OCI-LY3 (cell line): ENCODE measurements around the gene NOPCHAP1.

Experiments used
- H2AFZ ChIP-seq: fragments of 200-600, 300-600 bp; shearing (Covaris generic); 2 replicates; pipeline ENCODE4 v1.6.0; 2014; ENCODE audit warnings: antibody characterized with exemption, low read depth, low read length
- H3K27ac ChIP-seq: fragments of 200-600, 300-600 bp; sonication (generic); 2 replicates; pipeline ENCODE4 v1.5.1; 2014; ENCODE audit warnings: mild to moderate bottlenecking, low read length, moderate library complexity, mixed read lengths
- H3K27me3 ChIP-seq: fragments of 200-600, 300-600 bp; sonication (generic); 2 replicates; pipeline ENCODE4 v1.6.1; 2014; ENCODE audit warnings: low read depth, low read length, mixed read lengths
- H3K36me3 ChIP-seq: fragments of 200-600, 300-600 bp; sonication (generic); replicated peaks from 2 replicates; pipeline ENCODE3; 2014; ENCODE audit warnings: low read depth, low read length, mixed read lengths
- H3K4me1 ChIP-seq: fragments of 300-600, 200-600 bp; sonication (generic); 2 replicates; pipeline ENCODE4 v1.6.1; 2014; ENCODE audit warnings: low read length, mixed read lengths
- H3K4me2 ChIP-seq: fragments of 200-600, 300-600 bp; sonication (generic); 2 replicates; pipeline ENCODE4 v1.6.1; 2014; ENCODE audit warnings: low read length, mixed read lengths
- H3K4me3 ChIP-seq: fragments of 300-600, 200-600 bp; sonication (generic); 2 replicates; pipeline ENCODE4 v1.5.1; 2014; ENCODE audit warnings: antibody characterized with exemption, mild to moderate bottlenecking, low read length, moderate library complexity
- H3K79me2 ChIP-seq: fragments of 300-600, 200-600 bp; shearing (Covaris generic); 2 replicates; pipeline ENCODE4 v1.6.1; 2014; ENCODE audit warnings: mild to moderate bottlenecking, low read length, mixed read lengths
- H3K9ac ChIP-seq: fragments of 300-600, 200-600 bp; shearing (Covaris generic); 2 replicates; pipeline ENCODE4 v1.6.0; 2014; ENCODE audit warnings: mild to moderate bottlenecking, low read length, moderate library complexity
- H3K9me3 ChIP-seq: fragments of 200-600, 300-600 bp; shearing (Covaris generic); 2 replicates; pipeline ENCODE4 v1.6.1; 2014; ENCODE audit warnings: low read length, mixed read lengths; ENCODE audit not compliant: insufficient read depth
- H4K20me1 ChIP-seq: fragments of 200-600, 300-600 bp; sonication (generic); 2 replicates; pipeline ENCODE4 v1.6.1; 2016; ENCODE audit warnings: low read length, mixed read lengths; ENCODE audit not compliant: insufficient read depth
- EZH2phosphoT487 ChIP-seq: fragments of 200-600 bp; shearing (Covaris generic); IDR thresholded peaks from 2 replicates; pipeline ENCODE4 v1.6.1; 2018; ENCODE audit warnings: antibody characterized with exemption, mixed run types, low read depth
- TF ChIP-seq, protein P1 (sequence below): fragments of 200-600, 300-600 bp; sonication (generic); IDR thresholded peaks from 2 replicates; pipeline ENCODE4 v1.5.1; 2014; ENCODE audit warnings: antibody characterized with exemption, low read length, low read depth

Gene NOPCHAP1

DNA sequence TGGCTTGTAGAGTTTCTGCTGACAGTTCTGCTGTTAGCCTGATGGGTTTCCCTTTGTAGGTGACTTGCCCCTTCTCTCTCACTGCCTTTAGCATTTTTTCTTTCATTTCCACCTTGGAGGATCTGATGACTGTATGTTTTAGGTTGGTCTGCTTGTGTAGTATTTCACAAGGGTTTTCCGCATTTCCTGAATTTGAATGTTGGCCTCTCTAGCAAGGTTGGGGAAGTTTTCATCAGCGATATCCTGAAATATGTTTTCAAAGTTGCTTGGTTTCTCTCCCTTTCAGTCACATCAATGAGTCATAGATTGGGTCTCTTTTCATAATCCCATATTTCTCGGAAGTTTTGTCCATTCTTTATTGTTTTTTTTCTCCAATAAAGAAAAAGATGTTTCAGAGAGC is 11.4 kb downstream of the NOPCHAP1 start:
- Histone ChIP-seq H3K4me2 (no peak overlapping the region), H4K20me1 (no peaks in the 10 kb centered on the region), H3K27me3 (no peaks in the 10 kb centered on the region), H3K27ac (no peak overlapping the region), H3K4me3 (no peak overlapping the region), H2AFZ (no peak overlapping the region), H3K9ac (no peak overlapping the region), H3K4me1 (no peaks in the 10 kb centered on the region), H3K36me3 (peaks cover 76% of the 10 kb centered on the region), H3K79me2 (no peaks in the 10 kb centered on the region), H3K9me3 (no peaks in the 10 kb centered on the region)
- TF ChIP-seq, protein P1, sequence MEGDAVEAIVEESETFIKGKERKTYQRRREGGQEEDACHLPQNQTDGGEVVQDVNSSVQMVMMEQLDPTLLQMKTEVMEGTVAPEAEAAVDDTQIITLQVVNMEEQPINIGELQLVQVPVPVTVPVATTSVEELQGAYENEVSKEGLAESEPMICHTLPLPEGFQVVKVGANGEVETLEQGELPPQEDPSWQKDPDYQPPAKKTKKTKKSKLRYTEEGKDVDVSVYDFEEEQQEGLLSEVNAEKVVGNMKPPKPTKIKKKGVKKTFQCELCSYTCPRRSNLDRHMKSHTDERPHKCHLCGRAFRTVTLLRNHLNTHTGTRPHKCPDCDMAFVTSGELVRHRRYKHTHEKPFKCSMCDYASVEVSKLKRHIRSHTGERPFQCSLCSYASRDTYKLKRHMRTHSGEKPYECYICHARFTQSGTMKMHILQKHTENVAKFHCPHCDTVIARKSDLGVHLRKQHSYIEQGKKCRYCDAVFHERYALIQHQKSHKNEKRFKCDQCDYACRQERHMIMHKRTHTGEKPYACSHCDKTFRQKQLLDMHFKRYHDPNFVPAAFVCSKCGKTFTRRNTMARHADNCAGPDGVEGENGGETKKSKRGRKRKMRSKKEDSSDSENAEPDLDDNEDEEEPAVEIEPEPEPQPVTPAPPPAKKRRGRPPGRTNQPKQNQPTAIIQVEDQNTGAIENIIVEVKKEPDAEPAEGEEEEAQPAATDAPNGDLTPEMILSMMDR, result no peak
- TF ChIP-seq EZH2phosphoT487, result no peak

DNA sequence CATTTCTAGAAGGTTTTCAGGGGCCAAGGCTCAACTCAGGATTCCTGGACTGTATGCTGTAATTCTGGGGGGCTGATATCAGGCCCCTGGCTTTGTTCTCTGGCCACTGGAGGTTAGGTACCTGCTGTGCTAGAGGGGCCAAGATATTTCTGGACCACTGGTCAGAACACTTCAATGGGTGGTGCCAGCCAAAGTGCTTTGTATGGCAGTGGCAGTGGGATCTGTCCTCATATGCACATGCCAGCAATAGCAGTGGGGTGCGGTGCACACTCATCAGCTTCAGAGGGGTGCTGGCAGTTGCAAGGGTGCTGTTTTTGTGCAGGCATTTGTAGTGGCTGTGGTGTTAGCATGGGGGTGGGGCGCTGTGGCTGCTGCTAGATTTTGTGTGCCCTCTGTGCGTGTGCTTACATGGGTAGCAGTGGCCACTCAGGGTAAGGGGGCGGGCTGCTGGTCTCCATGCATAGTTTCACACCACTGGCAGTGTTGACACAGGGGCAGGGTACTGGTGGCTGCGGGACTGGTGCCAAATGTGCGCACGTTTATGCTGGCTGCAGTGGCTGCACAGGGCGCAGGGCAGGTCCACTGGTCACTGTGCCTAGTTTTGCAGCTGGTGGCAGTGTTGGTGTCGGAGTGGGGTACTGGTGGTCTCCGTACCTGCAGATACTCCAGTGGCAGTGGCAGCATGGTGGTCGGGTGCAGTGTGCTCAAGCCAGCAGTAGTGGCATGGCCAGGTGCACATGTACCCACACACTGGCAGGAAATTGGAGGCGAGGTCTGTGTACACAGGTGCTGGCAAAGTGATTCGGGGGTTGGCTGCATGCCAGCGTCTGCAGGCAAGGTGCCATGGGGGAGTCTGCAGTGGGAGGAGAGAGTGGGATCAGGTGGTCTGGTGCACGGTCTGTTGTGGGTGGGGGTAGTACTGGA is 12.6 kb downstream of the NOPCHAP1 start:
- Histone ChIP-seq H2AFZ (no peak overlapping the region), H4K20me1 (no peaks in the 10 kb centered on the region), H3K4me2 (no peak overlapping the region), H3K9ac (no peak overlapping the region), H3K36me3 (peaks cover 77% of the 10 kb centered on the region), H3K79me2 (no peaks in the 10 kb centered on the region), H3K4me3 (no peak overlapping the region), H3K4me1 (no peaks in the 10 kb centered on the region), H3K27me3 (no peaks in the 10 kb centered on the region), H3K9me3 (no peaks in the 10 kb centered on the region), H3K27ac (no peak overlapping the region)
- TF ChIP-seq EZH2phosphoT487, result no peak
- TF ChIP-seq, protein P1, result no peak

GRCh38 chr12:104999347-104999685 is 13.2 kb downstream of the NOPCHAP1 start:
- TF ChIP-seq, protein P1, result no peak
- TF ChIP-seq EZH2phosphoT487, result no peak
- peaks cover 78% of the 10 kb centered on the region for H3K36me3 ChIP-seq
- H3K4me2 ChIP-seq, result no peak overlapping the region

DNA sequence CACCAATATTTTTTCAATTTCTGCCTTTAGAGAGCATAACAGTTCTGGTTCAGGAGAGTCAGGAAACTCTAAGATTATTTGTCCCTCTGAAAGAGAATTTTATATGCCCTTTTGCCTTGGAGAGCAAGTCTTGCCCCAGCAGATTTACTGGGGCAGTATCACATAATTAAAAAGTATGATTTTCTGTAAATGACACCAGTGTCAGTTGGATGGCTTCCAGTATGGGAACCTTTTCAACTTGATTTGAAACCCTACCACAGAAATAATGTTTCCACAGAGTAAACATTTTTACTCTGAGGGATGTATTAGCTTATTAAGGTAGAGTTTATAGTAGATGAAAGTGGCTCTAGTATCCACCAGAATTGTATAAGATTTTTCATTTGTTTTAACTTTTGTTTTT is 15.4 kb downstream of the NOPCHAP1 start:
- H3K36me3 ChIP-seq, result peaks cover 79% of the 10 kb centered on the region
- no peak overlapping the region for H3K4me3 ChIP-seq
- no peaks in the 10 kb centered on the region for H4K20me1 ChIP-seq
- no peak overlapping the region for H3K9ac ChIP-seq
- no peak overlapping the region for H3K4me2 ChIP-seq
- H3K79me2 ChIP-seq, result no peaks in the 10 kb centered on the region
- no peaks in the 10 kb centered on the region for H3K4me1 ChIP-seq
- no peak overlapping the region for H3K27ac ChIP-seq
- TF ChIP-seq, protein P1, result no peak
- TF ChIP-seq EZH2phosphoT487, result no peak
- H3K9me3 ChIP-seq, result no peaks in the 10 kb centered on the region
- H3K27me3 ChIP-seq, result no peaks in the 10 kb centered on the region
- no peak overlapping the region for H2AFZ ChIP-seq

More at GRCh38 chr12:104999347-104999685, 13.2 kb downstream of the NOPCHAP1 start:
- Histone ChIP-seq H3K9me3 (no peaks in the 10 kb centered on the region), H3K79me2 (no peaks in the 10 kb centered on the region), H3K27me3 (no peaks in the 10 kb centered on the region), H2AFZ (no peak overlapping the region), H3K27ac (no peak overlapping the region), H3K4me3 (no peak overlapping the region), H3K4me1 (no peaks in the 10 kb centered on the region), H4K20me1 (no peaks in the 10 kb centered on the region), H3K9ac (no peak overlapping the region)
